HG02759 (cell line): ENCODE data around the gene LORICRIN.
"Not testable (repeated sequence)": the region's sequence is repeated elsewhere in the genome, so short reads cannot be mapped to it uniquely, and the experiment has no call there.

Source experiments
- ATAC-seq: cut with Tn5 transposase; IDR thresholded peaks from one replicate; pipeline ENCODE4 v1.9.1; 2021; ENCODE audit warnings: mild to moderate bottlenecking, moderate library complexity; ENCODE audit not compliant: unreplicated experiment

LORICRIN gene, protein sequence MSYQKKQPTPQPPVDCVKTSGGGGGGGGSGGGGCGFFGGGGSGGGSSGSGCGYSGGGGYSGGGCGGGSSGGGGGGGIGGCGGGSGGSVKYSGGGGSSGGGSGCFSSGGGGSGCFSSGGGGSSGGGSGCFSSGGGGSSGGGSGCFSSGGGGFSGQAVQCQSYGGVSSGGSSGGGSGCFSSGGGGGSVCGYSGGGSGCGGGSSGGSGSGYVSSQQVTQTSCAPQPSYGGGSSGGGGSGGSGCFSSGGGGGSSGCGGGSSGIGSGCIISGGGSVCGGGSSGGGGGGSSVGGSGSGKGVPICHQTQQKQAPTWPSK

DNA sequence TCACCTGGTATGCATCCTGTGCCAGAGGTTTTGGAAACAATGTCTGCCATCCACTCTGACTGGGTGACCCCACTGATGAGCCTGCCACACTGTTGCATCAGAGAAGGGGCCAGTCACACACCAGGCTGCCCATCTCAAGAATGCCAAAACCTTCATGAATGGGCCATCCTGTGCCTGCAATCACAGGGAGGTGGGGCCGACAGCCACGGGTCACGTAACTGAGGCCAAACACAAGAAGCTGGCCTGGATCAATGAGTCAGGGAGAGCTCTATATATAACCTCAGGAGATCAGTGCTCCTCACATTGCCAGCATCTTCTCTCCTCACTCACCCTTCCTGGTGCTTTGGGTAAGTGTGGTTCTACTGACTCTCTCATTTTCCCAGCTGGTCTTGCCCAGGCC lies at the start of gene LORICRIN:
Gene LORICRIN (plus strand): TSS at position 301 of the 400 bp plus-strand sequence. CDS start 1,263 bp downstream, outside the sequence.
- ATAC-seq: no peak

DNA sequence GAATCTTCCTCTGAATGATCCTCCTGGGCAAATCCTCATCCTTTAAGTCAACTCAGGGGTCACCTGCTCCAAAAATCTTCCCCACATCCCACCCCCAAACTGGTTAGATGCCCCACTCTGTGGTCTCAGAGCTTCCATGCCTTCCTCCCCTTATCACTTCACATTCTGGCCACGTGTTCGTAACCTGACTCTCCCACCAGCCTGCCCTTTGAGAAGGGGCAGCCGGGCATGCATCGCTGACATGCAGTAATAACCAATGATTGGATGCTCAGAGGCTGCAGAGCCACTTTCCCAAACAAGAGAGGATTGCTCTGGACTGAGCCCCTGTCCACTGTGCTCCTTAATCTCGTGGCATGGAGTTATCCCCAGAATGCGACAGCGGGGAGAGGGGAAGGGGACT lies 49.3 kb upstream of the LORICRIN start:
- ATAC-seq: no peak

DNA sequence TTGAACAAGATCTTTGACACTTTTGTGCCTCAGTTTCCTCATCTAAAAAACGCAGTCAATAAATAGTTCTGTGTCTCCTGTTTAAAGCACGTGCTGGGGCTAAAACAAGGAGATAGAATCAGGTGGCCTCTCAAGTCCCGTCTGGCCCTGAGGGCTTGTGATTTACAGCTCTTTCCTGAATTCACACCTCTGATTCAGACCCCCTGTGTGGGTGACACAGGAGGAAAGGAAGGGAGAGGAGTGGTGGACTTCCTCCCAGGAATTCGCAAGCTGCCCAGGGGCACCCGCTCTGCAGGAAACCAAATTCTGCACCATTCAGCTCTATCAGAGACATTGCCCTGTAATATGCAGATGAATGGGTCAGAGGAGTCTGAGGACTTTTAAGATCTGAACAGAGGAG lies 47.3 kb upstream of the LORICRIN start:
- ATAC-seq: no peak

DNA sequence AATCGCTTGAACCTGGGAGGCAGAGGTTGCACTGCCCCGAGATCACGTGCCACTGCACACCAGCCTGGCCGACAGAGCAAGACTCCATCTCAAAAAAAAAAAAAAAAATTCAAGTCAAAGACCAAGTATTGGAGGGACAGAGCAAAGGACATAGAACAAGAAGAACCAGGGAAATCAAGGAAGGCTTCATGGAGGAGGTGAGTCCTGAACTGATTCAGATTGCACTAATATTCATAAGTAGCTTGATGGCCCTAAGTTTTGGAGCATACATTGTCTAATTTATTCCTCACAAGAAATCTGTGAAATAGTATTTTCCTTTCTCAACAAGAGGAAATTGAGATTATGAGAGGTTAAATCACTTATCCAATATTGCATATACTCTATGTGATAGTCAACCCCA lies 46.0 kb upstream of the LORICRIN start:
- ATAC-seq: no peak

DNA sequence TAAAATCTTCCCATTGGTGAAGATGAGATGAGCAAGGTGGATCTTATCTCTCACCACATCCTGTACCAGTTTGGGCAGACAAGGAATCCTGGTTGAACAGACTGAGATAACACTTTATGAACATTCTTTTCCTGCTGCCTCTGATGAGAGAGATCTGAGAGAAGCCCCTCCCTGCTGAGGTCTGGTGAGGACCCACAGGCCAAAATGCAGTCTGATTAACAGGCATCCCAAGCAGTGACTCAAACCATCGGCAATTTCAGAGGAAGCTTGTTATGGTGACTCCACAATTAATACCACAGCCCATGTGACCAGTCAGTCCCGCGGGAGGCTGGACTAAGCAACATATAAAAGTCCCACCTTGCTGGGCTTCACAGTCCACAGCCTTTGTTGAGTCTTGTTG lies 42.3 kb upstream of the LORICRIN start, which contains the start of gene PRR9:
Gene PRR9 (plus strand): TSS at position 373 of the 400 bp plus-strand sequence. CDS start 561 bp downstream, outside the sequence.
- no peak for ATAC-seq

DNA sequence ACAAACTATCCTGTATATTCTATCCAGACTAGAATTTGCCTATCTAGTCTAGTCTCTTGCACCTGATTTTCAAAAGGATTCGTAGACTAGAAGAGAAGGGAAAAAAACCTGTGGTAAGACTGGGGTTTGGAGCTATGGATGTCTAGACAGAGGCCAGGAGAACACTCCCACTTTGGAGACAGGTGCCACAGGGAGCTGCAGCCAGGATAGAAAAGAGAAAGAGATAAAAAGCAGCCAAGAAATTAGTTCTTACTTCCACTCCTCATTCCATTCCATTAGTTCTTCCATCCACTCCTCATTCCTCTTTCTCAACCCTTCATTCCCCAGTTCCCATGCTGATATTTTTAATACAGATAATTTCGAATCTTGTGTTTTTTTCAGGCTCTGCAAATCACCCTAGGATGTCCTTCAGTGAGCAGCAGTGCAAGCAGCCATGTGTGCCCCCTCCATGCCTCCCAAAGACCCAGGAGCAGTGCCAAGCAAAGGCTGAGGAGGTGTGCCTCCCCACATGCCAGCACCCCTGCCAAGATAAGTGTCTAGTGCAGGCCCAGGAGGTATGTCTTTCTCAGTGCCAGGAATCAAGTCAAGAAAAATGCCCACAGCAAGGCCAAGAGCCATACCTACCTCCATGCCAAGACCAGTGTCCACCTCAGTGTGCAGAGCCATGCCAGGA lies 41.6 kb upstream of the LORICRIN start:
- no peak for ATAC-seq

DNA sequence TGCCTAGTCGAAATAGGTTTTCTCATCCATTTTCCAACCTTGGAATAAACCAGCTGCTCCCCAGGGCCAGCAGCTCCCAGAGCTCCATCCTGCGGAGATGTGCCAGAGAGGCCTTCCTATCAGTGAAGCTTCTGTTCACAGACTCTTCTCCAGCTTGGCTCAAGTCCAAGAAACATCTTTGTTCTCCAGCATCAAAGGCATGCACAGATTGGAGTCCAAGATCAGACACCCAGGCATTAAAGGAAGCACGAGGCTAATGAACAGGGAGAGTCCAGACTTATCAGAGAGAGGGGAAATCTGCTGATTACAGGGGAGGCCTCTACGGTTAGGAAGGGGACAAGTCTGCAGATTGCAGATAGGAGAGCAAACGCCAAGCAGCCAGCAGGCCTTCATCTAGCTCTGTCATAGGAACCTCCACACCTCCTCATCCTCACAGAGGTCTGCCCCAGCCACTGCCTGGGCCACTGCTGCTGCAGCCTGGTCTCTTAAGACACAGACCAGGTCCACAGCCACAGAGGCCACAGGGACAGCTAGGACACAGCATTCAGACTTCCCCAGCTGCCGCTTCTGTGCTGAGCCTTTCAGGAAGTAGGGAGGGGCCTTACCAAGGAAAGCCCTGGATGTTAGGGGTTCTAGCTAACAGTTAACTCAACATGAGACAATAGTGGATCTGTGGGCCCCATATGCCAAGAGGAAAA lies 38.7 kb upstream of the LORICRIN start:
- ATAC-seq: no peak

DNA sequence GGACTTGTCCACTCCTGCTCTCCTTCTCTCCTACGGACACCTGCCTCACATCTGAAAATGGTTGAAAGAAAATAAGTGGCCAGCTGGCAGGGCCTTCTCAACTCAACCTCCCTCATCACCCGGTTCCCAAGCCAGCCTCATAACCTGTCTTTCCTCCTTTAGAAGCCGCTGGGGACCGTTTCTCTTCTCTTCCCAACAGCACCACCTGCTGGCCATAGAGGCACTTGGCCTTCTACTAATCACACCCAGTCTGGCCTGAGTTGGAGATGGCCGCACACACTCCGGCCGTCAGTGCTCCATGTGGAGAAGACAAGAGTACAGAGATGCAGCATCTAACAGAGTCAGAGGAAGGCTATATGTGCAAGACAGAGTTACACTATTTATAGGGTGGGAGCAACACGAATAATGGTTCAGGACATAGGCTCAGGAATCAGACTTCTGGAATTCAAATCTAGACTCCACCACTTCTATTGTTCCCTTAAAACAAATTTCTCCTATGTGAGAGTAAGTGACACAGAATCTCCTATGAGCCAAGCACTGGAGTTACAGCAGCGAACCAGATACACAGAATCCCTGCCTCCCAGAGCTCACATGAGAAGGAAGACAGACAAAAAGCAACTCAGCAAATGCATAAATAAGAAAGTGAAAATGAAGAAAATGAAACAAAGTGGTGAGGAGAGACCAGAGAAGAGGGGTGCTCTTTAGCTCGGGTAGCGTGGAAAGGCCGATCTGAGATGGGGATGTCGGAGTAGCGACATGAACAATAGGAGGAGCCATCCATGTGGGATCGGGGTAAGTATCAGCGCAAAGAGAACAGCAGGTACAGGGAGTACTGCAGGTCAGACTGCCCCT lies 36.2 kb upstream of the LORICRIN start:
- ATAC-seq: peak; percentile 77

DNA sequence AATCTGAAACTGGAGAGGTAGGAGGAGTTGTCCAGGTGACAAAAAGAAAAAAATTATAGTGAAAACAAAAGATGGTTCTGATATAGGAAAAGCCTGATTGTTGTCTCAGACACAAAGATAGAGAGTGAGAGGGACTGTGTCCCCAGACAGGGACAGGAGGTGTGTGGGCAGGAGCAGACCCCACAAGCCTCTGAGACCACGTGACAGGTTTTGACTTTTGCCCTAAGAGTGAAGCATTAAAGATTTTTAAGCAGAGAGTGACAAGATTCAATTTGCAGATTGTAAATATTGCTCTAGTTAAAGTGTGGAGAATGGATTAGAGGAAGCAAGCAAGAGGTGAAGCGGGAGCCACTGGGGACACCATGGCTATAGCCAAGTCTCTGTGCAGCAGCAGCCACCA lies 31.7 kb upstream of the LORICRIN start:
- no peak for ATAC-seq

DNA sequence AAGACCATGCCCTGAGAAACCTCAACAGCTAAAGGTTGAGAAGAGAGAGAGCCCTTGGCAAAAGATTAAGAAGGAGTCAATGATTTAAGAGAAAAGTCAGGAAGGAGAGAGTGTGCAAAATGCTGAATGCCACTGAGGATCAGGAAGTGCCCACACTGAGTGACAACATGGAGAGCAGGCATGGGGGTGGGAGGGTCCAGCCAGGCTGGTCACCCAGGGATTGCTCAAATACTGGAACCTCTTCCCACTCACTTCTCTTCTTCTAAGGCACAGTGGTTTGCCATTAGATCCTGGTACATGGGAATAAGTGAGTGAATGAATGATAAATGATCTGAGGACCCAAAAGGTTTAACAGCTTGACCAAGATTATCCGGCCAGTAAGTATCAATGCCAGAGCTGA lies 31.0 kb upstream of the LORICRIN start:
- no peak for ATAC-seq

DNA sequence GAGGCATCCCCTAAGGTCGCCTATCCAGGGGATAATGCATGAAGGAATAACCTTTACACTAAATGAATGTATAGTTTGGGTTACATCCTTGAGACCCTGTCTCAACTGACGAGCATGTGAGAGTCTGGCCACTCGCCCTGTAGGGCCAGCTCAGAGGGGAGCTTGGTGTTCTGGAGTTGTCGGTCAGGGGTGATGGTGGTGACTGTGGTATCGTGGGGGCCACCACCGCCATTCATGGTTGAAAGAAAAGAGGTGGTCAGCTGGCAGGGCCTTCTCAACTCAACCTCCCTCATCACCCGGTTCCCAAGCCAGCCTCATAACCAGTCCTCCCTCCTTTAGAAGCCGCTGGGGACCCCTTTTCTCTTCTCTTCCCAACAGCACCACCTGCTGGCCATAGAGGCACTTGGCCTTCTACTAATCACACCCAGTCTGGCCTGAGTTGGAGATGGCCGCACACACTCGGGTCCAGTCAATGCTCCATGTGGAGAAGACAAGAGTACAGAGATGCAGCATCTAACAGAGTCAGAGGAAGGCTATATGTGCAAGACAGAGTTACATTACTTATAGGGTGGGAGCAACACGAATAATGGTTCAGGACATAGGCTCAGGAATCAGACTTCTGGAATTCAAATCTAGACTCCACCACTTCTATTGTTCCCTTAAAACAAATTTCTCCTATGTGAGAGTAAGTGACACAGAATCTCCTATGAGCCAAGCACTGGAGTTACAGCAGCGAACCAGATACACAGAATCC lies 30.2 kb upstream of the LORICRIN start:
- ATAC-seq: not testable (repeated sequence)

DNA sequence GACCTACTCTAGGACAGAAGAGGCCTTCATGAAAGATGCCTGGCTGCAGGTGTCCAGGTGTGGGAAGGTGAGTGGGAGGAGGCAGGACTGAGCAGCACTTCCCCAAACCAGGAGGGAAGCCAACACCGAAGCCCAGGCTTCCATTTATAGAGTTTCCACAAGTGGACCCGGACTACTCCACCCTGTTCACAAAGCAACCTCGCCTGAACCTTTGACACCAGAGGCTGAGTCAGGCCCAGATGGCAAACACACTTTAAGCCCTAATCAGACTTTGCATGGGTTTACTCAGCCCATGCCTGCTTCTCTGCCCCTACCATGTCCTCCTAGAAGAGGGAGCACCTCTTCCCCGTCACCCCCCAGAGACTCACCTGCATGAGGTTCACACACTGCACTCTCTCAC lies 28.1 kb upstream of the LORICRIN start:
- ATAC-seq: no peak

DNA sequence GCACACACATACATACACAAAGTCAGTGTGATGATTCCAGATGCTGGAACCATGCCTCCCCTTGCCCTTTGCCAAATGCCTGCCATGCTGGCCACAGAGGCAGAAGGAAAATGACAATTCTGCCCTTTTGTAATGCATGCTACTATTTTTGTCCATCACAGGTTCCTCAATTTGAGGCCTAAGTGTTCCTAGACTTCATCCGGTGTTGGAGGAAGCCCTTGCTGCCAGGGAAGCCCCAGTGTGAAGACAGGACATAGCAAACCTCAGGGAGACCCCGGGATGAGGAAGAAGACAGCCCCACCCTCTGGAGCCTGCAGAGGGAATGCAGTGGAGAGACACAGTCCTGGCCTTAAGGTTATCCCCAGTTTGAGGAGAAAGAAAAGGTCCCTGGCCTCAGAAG lies 27.7 kb upstream of the LORICRIN start:
- ATAC-seq: no peak

DNA sequence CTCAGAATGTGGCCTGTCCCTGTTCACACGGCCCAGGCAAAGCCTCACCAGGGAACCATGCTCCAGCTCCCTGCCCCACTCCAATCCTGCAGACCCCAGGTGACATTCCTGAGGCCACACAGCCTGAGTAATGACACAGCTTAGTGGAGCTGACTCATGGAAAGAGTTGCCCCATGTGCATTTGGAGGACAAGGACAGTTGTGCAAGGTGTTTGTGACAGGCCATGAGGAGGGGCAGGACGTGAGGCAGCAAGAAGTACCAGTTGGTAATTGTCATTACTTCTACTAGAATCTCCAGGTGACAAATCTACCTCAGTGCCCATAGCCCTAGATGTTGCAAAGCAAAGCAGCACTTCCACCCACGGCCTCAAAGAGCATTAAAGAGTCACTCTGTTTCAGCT lies 26.9 kb upstream of the LORICRIN start:
- no peak for ATAC-seq

DNA sequence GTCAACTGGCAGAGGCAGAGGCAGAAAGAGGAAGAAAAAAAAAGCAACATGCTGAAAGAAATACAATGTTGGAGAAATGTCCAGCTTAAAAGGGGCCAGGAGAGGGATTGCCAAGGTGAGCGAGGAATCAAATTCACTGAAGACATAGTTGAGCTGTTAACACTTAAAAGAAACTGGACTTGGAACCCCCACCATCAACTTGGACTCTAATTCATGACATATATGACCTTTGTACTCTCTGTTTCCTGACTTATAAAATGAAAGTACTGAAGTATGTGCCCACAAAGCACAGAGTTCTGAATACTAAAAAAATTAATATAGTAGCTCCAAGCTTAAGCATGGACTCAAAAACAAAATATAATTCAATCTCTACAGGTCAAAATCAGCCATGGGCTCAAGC lies 26.0 kb upstream of the LORICRIN start:
- ATAC-seq: no peak

DNA sequence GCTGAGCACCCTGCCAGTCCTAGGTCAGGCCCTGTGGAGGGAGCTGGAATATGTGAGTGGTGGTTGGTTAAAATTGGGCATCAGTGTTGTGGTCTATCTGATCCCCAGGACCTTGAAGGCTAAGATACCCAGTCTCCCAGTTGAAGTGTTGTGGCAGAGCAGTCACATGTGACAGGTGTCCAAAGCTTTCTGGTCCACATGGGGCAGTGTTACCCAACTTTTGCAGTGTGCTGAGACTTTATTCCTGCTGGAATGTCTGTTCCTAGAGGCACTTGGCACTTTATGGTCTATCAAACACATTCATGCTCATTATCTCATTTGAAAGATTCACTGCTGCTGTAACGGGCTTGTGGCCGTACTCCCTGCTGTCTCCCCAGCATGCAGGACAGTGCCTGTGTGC lies 21.0 kb upstream of the LORICRIN start:
- ATAC-seq: no peak

DNA sequence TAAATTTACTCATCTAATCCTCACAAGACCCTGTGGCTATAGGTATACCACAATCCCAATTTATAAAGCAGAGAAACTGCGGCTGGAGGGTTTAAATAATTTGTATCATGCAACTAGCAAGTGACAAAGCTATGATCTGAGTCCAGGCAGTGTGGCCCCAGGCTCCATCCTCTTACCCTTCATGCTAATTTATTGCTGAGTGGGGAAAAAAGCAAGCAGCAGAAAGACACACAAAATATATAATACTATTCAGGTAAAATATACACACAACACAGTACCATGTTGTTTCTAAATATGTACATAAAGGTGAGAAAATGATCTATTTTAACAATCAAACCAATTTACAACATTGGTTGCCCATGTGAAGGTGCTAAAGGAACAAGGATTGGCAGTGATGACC lies 17.3 kb upstream of the LORICRIN start:
- no peak for ATAC-seq

DNA sequence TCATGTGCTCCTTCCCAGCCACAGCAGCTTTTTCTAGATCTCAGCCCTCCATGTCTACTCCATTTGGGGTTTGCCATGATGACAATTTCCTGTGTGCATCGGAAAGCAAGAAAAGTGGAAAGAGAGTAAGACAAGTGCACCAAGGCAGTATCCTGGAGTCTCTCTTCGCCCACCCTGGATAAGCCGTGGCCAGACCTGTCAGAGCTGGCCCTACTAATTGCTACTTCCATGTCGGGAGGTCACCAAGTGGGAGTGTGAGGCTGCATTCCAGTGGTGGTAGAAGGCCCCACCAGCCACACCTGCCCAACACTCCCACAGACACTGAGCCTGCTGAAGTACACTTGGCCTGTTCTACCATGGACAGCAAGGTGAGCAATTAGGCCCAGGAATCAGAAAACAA lies 14.0 kb upstream of the LORICRIN start:
- ATAC-seq: no peak

DNA sequence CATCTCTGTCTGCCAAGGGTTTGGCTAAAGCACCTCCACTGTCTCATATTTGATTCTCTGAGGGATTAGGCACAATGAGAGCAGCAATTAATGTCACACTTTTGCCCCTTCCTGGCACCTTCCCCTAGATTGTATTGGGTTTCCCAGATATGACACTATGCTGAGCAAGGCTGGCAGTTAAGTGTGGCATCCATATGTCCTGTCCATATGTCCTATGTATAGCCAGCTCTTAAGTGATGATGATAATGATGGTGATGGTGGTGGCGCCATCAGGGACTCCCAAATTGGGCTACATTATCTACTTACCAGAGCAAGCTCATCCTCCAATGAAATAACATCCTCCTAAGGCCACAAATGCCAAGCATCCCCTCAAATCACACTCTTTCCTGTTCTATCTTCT lies 13.5 kb upstream of the LORICRIN start:
- no peak for ATAC-seq

DNA sequence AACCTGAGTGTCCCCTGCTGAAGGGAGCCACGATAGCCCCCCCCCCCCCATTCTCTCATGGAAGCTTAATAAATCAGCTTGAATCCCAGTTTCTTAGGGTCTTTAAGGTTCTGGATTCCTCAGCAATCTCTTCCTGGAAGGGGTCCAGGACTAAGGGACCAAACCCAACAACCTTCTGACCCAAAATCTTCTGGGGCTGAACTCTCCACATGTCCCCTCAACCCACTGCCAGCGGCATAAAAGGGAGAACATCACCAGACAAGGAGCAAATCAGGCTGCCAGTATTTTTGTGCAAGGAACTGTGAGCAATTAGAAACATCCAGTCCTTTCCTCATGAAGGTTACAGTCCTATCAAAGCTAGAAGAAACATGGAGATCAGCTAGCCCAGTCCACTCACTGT lies 12.7 kb upstream of the LORICRIN start:
- ATAC-seq: no peak
